B cell (primary cell): ENCODE data around the gene DDX21.

Experiments used
- EZH2 ChIP-seq: IDR thresholded peaks from 2 replicates; pipeline ENCODE4 v1.6.1; 2012; ENCODE audit warnings: borderline replicate concordance, low read depth, mild to moderate bottlenecking, moderate library complexity, low read length; ENCODE audit not compliant: insufficient read depth, poor library complexity, severe bottlenecking
- TF ChIP-seq, protein P1 (sequence below): fragments of 200-600 bp; IDR thresholded peaks from one replicate; pipeline ENCODE4 v1.8.0; 2022; ENCODE audit warnings: antibody characterized with exemption, mild to moderate bottlenecking

DNA sequence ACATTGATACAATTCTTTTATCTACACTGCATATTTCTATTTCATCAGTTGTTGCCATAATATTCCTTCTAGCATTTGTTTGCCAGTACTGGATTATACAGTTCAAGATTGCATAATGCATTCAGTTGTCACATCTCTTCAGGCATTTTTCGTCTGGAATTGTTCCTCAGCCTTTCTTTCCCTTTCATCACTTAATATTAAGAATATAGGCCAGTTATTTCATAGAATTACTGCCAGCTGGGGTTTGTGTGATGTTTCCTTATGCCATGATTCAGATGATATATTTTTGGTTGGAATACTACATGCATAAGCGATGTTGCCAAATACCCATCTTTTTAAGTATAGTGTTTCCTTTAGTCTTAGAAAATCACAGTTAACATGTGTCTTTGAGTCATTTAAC lies 53.4 kb downstream of the DDX21 start:
- TF ChIP-seq, protein P1, sequence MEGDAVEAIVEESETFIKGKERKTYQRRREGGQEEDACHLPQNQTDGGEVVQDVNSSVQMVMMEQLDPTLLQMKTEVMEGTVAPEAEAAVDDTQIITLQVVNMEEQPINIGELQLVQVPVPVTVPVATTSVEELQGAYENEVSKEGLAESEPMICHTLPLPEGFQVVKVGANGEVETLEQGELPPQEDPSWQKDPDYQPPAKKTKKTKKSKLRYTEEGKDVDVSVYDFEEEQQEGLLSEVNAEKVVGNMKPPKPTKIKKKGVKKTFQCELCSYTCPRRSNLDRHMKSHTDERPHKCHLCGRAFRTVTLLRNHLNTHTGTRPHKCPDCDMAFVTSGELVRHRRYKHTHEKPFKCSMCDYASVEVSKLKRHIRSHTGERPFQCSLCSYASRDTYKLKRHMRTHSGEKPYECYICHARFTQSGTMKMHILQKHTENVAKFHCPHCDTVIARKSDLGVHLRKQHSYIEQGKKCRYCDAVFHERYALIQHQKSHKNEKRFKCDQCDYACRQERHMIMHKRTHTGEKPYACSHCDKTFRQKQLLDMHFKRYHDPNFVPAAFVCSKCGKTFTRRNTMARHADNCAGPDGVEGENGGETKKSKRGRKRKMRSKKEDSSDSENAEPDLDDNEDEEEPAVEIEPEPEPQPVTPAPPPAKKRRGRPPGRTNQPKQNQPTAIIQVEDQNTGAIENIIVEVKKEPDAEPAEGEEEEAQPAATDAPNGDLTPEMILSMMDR = no peak
- no peak for TF ChIP-seq EZH2
